ENCODE results near the gene TBC1D9B. TPM values are rescaled to one million over a fixed set of nuclear protein-coding genes. Genes with fewer than 3 reads are reported as not detected.

TBC1D9B gene
- total RNA-seq, 1 donor from 2014 or later, result 92.4 TPM

GRCh38 chr5:179882338-179882737 lies 25.4 kb downstream of the TBC1D9B start:
- DNase-seq (no peak), ATAC-seq (no peak)
- H3K27me3 ChIP-seq, result no peaks in the 10 kb centered on the region
- peaks cover 9% of the 10 kb centered on the region for H3K9me3 ChIP-seq
- H3K4me3 ChIP-seq, result no peak overlapping the region
- TF ChIP-seq CTCF (IDR thresholded peaks at IDR 0.05), result no peak
- H3K27ac ChIP-seq, result no peak overlapping the region
- H3K36me3 ChIP-seq, result peaks cover 72% of the 10 kb centered on the region
- no peaks in the 10 kb centered on the region for H3K4me1 ChIP-seq
- intact Hi-C loops (cut with DNase I), result no loop called here

- Histone ChIP-seq H3K9me3 (peaks cover 9% of the 10 kb centered on the region), H3K4me1 (no peaks in the 10 kb centered on the region), H3K27ac (no peak overlapping the region), H3K27me3 (no peaks in the 10 kb centered on the region), H3K4me3 (no peak overlapping the region), H3K36me3 (peaks cover 70% of the 10 kb centered on the region)
- ATAC-seq, result no peak
- intact Hi-C loops (cut with DNase I), result no loop called here
- TF ChIP-seq CTCF (IDR thresholded peaks at IDR 0.05), result no peak
- DNase-seq, result no peak
Observed at GRCh38 chr5:179880848-179881590, 26.7 kb downstream of the TBC1D9B start.

- H3K27me3 ChIP-seq, result no peaks in the 10 kb centered on the region
- TF ChIP-seq CTCF (IDR thresholded peaks at IDR 0.05), result no peak
- no peak overlapping the region for H3K27ac ChIP-seq
- H3K4me1 ChIP-seq, result no peaks in the 10 kb centered on the region
- intact Hi-C loops (cut with DNase I), result no loop called here
- H3K36me3 ChIP-seq, result peaks cover 72% of the 10 kb centered on the region
- no peak overlapping the region for H3K4me3 ChIP-seq
- ATAC-seq (peak; percentile 5), DNase-seq (no peak)
- H3K9me3 ChIP-seq, result peaks cover 9% of the 10 kb centered on the region
Observed at GRCh38 chr5:179880066-179880650, 27.5 kb downstream of the TBC1D9B start.

- TF ChIP-seq CTCF (IDR thresholded peaks at IDR 0.05), result no peak
Observed at GRCh38 chr5:179879690-179880010, 28.0 kb downstream of the TBC1D9B start.

GRCh38 chr5:179879003-179879689 lies 28.6 kb downstream of the TBC1D9B start:
- intact Hi-C loops (cut with DNase I), result no loop called here
- Histone ChIP-seq H3K4me3 (no peak overlapping the region), H3K9me3 (peaks cover 9% of the 10 kb centered on the region), H3K4me1 (no peaks in the 10 kb centered on the region), H3K27ac (no peak overlapping the region), H3K36me3 (peaks cover 72% of the 10 kb centered on the region), H3K27me3 (no peaks in the 10 kb centered on the region)
- DNase-seq, result no peak
- TF ChIP-seq CTCF (IDR thresholded peaks at IDR 0.05), result no peak
- peak; percentile 18 for ATAC-seq

More at GRCh38 chr5:179879690-179880010, 28.0 kb downstream of the TBC1D9B start:
- Histone ChIP-seq H3K36me3 (peaks cover 72% of the 10 kb centered on the region), H3K27ac (no peak overlapping the region), H3K4me1 (no peaks in the 10 kb centered on the region), H3K27me3 (no peaks in the 10 kb centered on the region), H3K4me3 (no peak overlapping the region), H3K9me3 (peaks cover 9% of the 10 kb centered on the region)
- DNase-seq, result no peak
- peak; percentile 4 for ATAC-seq
- intact Hi-C loops (cut with DNase I), result no loop called here

Measured in upper lobe of right lung (tissue), 1 donor.